Thyroid gland (tissue), 4 donors: ENCODE data around the gene SAMD1.

Experiments
- CTCF ChIP-seq, 6 experiments: fragments of 200-600 bp in 3 of 6; fragments of 450-650 bp in 3 of 6; sonication (generic) in 3 of 6; IDR thresholded peaks; one replicate each; pipeline ENCODE4 v1.5.1; 2016 to 2019; ENCODE audit warnings: antibody characterized with exemption in 6 of 6, mild to moderate bottlenecking in 2 of 6, inconsistent platforms in 1 of 6, moderate library complexity in 1 of 6
- POLR2A ChIP-seq, 2 donors: fragments of 450-650 bp; IDR thresholded peaks; one replicate each; pipeline ENCODE4 v1.6.1; 2017; ENCODE audit warnings: antibody characterized with exemption in 2 of 2, mild to moderate bottlenecking in 2 of 2, moderate library complexity in 1 of 2

- no peak for TF ChIP-seq CTCF (IDR thresholded peaks at IDR 0.05)
- TF ChIP-seq POLR2A (IDR thresholded peaks at IDR 0.05) = no peak
Observed at GRCh38 chr19:14113762-14114414, 23.3 kb upstream of the SAMD1 start.
